ENCODE measurements around the gene NCF4. TPM values are rescaled to one million over a fixed set of nuclear protein-coding genes. Genes with fewer than 3 reads are reported as not detected.

NCF4 gene
- total RNA-seq, 1 donor from 2014 or later, result 13.7 TPM

DNA sequence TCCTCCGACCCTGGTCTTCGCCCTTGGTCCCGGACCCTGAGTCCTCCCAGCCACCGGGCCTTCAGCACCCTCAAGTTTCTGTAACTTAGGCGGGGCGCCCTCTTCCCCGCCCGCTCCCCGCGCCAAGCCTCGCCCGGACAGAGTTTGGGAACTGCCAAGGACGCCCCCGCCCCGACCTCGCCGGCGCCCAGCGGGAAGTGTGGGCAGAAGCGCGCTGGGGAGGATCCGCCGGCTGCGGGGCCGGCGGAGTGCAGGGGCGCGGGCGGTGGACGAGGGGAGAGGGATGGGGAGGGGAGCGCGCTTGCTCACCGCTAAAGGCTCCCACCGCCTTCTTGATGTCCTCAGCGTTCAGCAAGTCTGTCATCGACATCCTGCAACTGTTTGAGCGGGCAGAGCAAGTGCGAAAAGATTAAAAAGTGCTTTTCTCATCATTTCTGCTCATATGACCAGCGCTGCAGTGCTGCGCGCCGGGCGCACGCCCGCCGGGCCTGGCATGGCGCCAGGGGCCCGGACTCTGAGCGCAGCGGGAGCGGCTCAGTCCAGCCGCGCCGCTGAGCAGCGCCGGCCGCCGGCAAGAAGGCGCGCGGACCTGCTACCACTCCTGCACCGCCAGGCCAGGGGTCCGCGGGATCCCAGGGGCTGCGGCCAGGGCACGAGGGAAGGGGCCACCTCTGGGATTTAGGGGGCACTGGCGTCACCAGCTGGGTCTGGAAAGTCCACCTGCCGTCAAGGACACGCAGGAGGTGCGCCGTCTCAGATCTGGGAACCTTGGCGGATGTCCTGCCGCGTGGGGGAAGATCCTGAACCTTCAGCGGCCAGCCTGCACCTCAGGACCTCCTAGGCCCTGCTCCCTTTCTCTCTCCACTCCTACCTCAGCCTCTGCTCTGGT, 43.9 kb upstream of the NCF4 start, which contains the start of gene PVALB:
Gene PVALB (minus strand): TSS at position 400 of the 889 bp plus-strand sequence. CDS start 30 bp downstream, at position 370.
- intact Hi-C loops (cut with DNase I), result no loop called here
- DNase-seq (ENCODE audit: low spot score in 2 of 2), result no peak
- H3K4me3 ChIP-seq, result peak within 1 kb of the TSS; percentile 30 to 40
- no peaks in the 10 kb centered on the region for H3K4me1 ChIP-seq
- H3K27ac ChIP-seq, result no peak within 1 kb of the TSS
- peaks cover 4% of the 10 kb centered on the region for H3K27me3 ChIP-seq
- H3K36me3 ChIP-seq, result no peaks in the 10 kb centered on the region
- TF ChIP-seq, protein P1, sequence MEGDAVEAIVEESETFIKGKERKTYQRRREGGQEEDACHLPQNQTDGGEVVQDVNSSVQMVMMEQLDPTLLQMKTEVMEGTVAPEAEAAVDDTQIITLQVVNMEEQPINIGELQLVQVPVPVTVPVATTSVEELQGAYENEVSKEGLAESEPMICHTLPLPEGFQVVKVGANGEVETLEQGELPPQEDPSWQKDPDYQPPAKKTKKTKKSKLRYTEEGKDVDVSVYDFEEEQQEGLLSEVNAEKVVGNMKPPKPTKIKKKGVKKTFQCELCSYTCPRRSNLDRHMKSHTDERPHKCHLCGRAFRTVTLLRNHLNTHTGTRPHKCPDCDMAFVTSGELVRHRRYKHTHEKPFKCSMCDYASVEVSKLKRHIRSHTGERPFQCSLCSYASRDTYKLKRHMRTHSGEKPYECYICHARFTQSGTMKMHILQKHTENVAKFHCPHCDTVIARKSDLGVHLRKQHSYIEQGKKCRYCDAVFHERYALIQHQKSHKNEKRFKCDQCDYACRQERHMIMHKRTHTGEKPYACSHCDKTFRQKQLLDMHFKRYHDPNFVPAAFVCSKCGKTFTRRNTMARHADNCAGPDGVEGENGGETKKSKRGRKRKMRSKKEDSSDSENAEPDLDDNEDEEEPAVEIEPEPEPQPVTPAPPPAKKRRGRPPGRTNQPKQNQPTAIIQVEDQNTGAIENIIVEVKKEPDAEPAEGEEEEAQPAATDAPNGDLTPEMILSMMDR (IDR thresholded peaks at IDR 0.05), result no peak
- no peaks in the 10 kb centered on the region for H3K9me3 ChIP-seq

DNA sequence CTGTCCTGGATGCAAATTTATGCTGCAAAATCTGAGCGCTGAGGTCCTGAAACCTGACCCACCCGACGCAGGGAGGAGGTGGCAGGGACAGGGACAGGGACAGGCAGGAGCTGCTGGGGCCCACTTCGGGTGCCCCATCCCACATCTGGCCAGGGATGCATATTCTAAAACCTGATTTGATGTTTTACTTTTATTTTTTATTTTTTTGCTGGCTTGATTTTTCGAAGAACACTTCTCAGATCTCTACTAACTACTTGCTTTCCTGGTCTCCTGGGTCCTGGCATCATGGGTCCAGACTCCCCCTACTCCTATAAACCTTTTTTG, 43.3 kb upstream of the NCF4 start:
- TF ChIP-seq, protein P1 (IDR thresholded peaks at IDR 0.05), result no peak
- intact Hi-C loops (cut with DNase I), result no loop called here
- Histone ChIP-seq H3K4me1 (no peaks in the 10 kb centered on the region), H3K4me3 (no peak overlapping the region), H3K27me3 (peaks cover 4% of the 10 kb centered on the region), H3K27ac (no peak overlapping the region), H3K36me3 (no peaks in the 10 kb centered on the region), H3K9me3 (no peaks in the 10 kb centered on the region)
- DNase-seq (ENCODE audit: low spot score in 2 of 2), result no peak

DNA sequence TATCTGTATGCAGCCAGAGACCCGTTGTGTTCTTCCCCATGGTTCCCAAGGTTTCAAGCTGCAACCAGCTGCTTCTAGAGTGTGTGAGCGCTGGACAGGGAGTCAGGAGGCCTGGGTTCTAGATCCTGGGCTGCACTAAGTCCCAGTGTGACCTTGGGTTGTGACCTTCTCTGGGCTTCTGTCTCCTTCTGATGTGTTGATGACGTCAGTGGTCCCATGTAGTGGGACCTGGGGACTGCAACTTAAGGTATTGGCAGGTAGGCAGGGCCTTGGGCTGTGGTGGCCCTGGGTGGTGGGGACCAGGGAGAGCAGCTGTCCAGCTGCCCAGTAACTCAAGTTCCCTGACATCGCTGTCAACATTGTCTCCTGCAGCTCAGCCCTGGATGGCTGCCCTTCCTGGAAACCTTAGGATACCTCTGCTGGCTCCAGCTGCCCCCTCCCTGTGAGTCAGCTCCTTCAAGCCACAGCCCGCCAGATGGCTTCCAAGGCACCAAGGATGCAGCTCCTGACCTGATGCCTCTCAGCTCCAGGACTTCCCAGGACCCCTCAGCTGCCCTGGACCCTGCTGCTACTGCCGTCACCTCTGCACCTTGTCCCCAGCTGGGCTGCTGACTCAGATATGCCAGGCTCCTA, 42.7 kb upstream of the NCF4 start:
- Histone ChIP-seq H3K27me3 (peaks cover 4% of the 10 kb centered on the region), H3K9me3 (no peaks in the 10 kb centered on the region), H3K4me1 (no peaks in the 10 kb centered on the region), H3K36me3 (no peaks in the 10 kb centered on the region), H3K4me3 (no peak overlapping the region), H3K27ac (no peak overlapping the region)
- TF ChIP-seq, protein P1 (IDR thresholded peaks at IDR 0.05), result no peak
- no peak for DNase-seq (ENCODE audit: low spot score in 2 of 2)
- intact Hi-C loops (cut with DNase I), result no loop called here

DNA sequence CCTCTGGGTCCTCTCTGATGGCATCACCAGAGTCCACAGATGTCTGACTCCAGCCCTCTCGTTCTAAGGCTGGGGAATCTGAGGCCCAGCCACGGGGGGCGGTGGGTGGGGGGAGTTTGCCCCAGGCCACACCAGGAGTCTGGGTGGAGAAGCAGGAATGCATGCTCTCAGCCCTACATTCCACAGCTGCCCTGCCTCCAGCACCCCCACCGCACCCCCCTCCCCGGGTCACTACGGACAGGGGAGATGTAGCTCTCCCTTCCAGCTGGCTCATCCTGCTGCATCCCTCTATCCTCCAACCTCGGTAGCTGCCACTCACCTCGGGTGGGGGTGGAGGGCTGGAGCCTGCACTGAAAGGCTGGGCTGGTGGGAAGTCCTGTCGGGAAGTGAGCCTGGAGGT, 41.7 kb upstream of the NCF4 start:
- Histone ChIP-seq H3K36me3 (no peaks in the 10 kb centered on the region), H3K4me1 (no peaks in the 10 kb centered on the region), H3K27ac (no peak overlapping the region), H3K4me3 (no peak overlapping the region), H3K27me3 (peaks cover 4% of the 10 kb centered on the region), H3K9me3 (no peaks in the 10 kb centered on the region)
- DNase-seq (ENCODE audit: low spot score in 2 of 2), result no peak
- TF ChIP-seq, protein P1 (IDR thresholded peaks at IDR 0.05), result no peak
- intact Hi-C loops (cut with DNase I), result no loop called here

DNA sequence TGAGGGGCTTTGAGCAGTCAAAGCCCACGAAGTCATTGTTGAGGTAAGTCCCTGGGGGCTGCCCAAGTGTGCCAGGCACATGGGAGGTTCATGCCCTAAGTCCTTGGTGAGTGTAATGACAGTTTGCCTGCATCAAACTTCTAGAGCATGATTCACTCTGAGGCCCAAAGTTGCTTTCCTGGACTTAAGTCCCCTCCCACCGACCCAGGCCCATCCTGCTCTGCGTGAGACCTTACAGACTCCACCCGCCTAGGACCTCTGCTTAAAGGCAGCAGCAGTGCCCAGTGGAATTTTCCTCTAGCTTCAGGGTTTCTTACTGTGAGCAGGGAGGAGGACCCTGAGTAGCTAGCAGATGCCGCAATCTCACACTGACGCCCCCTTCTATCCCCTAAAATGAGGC, 38.2 kb upstream of the NCF4 start:
- Histone ChIP-seq H3K4me3 (no peak overlapping the region), H3K27me3 (peaks cover 4% of the 10 kb centered on the region), H3K4me1 (no peaks in the 10 kb centered on the region), H3K27ac (no peak overlapping the region), H3K9me3 (no peaks in the 10 kb centered on the region), H3K36me3 (no peaks in the 10 kb centered on the region)
- TF ChIP-seq, protein P1 (IDR thresholded peaks at IDR 0.05), result no peak
- no peak for DNase-seq (ENCODE audit: low spot score in 2 of 2)
- intact Hi-C loops (cut with DNase I), result no loop called here

All from ascending aorta (tissue), 2 donors.